Measurements from ENCODE around the gene FYN.

Gene FYN

DNA sequence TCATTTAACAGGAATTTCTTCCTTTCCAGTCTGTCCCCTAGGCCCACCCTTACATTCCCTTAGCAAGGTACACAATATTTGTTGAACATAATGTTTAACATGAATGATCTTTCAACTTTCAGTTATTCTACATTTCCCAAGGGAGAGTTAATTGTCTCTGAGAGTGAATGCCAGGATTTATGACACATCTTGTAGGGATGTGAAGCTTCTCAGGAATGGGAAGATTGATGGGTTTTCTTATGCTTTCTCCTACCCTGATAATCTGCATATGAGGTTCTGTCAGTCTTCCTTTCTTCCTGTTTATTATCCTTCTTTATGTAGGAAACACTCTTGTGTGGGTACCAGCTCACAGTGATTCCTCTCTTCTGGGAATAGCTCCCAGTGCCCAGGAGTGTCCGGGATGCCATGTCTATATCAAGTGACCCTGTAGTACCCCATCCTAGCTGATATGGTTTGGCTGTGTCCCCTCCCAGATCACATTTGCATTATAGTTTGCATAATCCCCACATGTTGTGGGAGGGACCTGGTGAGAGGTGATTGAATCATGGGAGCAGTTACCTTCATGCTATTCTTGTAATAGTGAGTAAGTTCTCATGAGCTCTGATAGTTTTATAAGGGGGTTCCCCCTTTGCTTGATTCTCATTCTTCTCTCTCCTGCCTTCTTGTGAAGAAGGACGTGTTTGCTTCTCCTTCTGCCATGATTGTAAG lies 7.1 kb upstream of the FYN start:
- DNase-seq, result no peak

DNA sequence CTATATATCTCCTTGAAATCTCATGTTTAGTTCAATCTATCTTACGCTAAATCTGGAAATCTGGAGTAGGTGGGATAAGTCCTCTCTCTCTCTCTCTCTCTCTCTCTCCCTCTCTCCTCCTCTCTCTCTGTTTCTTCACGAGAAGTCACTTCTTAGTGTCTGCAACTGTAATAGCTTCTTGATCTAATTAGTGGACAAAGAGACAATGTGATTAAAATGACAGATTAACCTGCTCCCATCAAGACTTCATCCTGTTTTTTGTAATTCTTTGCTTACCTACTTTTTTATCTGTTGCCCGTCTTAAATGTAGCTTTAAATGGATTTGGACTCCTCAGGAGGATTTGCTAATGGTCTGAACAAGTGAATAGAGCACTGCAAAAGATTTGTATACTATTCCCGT lies 2.5 kb upstream of the FYN start:
- no peak for DNase-seq

DNA sequence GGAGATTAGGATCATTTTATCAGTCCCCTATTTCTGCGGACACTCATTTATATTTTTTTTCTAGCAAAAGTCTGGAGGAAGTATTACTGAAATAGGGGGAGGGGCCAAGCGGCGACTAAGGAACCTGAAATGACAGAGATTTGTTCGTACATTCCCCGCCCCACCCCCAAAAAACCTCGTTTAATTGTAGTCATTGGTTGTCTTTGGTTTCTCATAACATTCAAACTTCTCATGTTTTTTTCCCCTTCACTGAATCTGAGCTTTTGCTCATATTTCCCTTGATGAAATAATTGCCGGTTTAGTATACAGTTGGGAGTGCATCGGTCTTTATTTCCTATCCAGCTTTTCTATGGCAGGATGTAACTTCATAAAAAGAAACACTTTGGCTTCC lies 768 bp upstream of the FYN start:
- DNase-seq, result peak; percentile 32

DNA sequence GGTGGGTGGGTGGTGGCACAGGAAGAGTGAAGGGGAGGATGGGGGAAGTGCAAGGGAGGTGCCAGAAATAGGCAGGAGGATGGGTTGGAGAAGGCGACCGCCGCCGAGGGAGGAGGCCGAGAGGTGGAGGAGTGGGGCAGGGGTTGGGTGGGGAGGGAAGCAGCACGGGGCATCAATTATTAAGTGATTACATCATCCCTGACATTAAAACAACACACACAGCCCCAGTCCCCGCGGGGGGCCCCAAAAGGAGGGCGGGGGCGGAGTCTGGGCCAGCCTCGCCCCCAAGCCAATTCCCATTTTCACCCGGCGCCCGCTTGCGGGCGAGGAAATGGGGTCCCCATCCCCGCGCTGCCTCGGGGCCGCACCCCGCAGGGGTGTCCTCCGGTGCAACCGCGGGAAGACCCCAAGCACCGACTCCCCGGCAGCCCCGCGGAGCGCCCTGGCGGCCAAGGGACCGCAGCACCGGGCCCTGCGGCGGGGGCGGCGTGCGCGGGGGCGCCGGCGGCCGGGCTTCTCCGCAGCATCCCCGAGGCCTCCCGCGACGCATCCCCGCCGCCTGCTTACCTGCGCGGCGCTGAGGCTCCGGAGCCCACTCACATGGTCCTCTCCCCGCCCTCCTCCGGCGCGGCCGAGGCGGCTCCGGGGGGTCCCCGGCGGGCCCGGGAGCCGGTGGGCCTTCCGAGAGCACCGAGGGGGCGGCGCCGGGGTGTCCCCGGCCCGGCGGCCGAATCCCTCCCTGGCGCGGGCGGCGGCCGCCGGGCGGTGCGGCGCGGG lies 663 bp downstream of the FYN start:
- DNase-seq, result peak; percentile 43

DNA sequence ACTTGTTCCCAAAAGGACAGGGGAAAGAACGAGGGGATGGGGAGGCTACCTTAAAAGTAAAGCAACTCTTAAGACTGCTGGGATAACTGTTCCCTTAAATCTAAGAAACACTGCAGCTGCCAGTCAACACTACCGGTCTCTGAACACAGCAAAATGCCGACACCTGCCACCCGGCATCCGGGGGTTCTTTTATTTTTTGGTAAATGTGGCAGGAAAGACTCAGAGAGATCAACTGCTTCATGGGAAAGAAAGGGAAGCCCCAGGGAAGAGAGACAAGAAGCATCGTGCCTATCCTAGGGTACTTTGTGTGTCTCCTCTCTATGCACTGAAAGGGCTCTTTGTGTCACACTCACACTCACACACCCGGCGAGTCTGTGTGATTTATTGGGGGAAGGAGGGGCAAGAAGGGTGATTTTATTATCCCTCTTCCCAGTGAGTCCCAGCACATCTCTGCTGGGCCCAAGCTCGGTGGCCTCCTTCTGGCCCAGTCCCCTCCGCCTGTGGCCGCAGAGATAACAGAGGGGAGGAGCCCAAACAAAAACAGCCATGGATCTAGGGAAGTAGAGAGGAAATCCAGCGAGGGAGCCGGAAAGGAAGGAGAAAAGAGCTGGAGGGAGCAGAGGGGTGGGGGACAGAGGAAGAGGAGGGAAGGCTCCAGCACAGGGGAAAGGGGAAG lies 1.4 kb downstream of the FYN start:
- no peak for DNase-seq

DNA sequence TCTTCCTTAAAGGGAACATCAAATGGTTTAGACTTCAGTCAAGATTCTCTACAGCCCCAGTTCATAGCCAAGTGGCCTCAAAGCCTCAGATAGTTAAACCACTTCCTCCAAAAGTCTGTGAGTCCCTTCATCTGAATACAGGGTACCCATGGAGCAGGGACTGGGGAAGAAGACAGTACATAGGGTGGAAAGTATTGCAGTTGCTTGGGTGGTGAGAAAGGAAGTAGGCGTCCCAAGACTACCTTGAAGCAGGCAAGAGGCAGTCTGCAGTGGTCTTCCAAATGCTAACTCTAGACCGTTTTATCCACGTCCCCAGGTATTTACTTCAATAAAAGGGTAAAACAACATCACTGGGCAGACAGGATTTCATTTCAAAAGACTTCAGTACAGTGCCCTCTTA lies 2.0 kb downstream of the FYN start:
- DNase-seq, result no peak

DNA sequence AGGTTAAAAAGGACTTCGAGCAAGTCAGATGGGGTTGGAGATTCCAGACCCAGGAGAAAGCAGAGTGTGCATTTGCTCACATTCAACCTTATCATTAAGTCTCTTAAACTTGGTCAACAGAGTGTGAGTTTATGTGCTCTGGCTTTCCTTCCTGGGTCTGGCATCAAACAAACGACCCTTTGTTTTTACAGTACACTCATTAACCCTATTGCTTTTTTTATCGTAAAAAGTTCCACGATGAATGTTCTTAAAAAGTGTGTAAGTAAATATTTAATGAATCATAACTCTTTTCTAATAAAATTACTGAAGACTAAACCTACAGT lies 2.5 kb downstream of the FYN start:
- no peak for DNase-seq

DNA sequence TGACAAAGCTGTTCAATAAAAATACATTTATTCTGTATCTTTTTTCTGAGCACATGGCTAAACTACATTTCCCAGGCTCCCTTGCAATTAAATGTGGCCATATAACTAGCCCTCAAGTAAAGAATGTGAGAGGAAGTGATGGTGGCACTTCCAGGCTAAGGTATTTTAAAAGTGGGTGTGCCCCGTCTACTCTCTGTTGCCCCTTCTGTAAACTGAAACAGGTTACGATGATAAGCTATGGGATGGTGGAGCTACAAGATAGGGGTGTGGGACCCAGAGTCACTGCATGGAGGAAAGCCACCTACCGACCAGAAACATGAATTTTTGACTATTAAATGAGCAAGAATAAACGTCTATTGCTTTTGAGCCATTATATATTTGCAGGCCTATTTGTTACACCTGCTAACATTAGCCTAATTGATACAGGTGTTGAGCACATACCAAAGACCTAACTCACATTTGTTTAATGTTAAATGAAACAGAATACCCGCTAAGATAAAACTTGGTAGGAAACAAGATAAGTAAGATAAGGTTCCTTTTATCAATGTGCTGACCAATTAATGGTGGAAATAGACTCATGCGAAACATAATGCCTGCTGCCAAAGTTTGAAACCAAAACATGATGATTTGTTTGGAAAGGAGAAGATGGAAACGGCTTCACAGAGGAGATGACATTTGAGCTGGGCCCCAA lies 3.1 kb downstream of the FYN start:
- no peak for DNase-seq

DNA sequence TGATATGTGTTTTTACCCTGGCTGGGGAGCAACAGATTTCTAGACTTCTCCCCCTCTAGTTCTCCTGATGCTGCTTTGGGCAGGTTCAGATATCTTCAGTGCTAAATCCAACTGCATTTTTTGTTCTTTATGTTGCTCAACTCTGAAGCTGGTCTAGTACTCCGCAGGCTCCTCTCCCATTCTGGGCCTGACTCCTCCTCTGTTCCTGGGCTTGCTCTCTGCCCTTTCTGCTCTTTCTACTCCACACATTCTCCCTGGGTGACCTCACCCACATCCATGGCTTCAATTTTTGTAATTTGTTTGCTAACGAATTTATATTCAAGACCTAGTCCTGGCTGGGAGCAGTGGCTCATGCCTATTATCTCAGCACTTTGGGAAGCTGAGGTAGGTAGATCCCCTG lies 6.4 kb downstream of the FYN start:
- DNase-seq, result no peak

DNA sequence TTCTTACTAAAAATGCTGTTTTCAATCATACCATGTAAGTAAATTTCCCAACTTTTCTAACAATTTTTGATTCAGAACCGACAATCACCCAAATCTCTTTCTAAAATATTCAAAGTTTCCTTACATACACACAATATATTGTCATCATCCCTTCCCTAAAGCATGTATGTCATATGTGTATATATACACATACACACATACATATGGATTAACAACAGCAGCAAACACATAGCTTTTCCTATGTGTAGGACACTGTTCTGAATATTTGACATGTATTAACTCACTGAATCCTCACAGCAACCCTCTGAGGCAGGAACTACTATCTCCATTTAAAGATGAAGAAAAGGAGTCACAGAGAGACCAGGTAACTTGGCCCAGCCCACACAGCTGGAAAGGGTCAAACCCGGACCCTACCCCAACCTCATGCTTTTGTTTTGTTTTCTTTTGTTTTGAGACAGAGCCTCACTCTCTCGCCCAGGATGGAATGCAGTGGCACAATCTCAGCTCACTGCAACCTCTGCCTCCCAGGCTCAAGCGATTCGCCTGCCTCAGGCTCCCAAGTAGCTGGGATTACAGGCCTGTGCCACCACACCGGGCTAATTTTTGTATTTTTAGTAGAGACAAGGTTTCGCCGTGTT lies 7.2 kb downstream of the FYN start:
- no peak for DNase-seq

DNA sequence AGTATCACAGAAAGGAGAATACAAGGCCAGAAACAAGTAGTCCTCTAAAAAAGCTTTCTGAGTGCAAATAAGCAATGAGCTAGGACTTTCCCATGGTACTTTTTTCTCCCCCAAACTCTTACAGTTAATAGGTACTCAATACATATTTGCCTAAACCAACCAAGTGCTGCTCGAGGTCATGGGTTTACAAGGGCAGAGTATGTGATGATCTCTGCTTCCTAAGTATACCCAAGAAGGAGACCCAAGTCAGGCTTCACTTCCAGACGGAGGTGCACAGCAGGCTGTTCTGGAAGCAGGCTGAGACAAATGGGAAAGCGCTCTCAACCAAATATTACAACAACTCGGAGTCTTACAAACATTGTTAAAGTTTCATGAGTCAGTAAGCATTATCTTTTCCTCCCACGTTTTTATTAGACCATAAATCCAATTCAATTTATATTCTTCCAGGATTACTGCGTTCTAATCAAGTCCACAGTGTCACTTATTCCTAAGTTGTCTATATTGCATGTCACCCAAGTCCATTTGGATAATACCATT lies 8.1 kb downstream of the FYN start:
- DNase-seq, result no peak

DNA sequence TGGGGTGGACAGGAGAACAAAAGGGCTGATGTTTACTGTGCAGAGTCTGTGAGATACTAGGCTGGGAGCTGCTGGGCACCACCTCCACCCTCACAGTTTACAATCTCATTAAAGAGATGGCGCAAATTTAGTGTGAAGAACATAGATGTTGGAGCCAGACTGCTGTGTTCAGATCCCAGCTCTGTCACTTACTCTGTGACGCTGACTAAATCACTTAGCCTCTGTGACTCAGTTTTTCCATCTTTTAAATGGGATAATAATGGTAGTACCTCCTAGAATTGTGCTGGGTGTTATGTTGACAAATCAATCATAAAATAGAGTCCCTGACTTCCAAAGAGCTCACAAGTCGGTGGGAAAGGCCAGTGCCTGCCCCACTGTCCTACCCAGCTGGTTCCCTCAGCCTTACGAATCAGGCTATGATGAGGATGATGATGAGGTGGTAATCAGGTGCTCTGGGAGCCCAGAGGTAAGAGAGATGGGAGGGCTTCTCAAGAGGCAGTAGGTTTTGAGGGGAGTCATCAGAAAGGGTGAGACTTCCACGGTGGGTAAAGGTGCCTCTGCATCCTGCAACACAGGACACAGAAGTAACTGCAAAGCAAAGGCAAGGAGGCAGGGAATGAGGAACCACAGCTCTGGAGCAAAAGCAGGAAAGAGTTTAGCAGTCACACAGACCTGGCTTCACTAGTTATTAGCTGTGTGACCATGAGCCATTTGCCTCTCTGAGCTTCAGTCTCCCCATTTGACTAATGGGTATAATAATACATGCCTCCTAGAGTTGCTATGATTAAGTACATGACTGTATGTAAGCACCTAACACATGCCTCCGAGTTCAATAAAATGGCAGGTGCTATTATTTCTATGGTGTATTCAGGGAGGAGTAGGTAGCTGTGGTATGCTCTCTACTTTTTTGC lies 8.9 kb downstream of the FYN start:
- no peak for DNase-seq

DNA sequence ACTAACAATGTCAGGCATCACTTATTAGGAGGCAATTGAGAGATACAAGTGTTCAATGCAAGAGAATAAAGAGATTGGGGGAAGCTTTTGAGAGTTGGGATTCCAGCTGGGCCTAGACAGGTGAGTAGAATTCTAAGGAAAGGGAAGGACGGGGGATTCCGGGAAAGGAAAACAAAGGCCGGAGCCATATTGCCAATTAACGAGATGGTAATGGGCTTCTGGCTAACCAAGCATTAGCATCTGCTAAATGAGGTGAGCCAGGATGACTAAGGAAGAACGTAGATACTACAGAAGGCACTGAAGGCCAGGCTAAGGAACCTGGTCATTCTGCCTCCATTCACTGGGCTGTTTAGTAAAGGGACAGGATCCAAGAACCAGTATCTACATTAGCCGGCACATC lies 10.5 kb downstream of the FYN start:
- DNase-seq, result no peak

DNA sequence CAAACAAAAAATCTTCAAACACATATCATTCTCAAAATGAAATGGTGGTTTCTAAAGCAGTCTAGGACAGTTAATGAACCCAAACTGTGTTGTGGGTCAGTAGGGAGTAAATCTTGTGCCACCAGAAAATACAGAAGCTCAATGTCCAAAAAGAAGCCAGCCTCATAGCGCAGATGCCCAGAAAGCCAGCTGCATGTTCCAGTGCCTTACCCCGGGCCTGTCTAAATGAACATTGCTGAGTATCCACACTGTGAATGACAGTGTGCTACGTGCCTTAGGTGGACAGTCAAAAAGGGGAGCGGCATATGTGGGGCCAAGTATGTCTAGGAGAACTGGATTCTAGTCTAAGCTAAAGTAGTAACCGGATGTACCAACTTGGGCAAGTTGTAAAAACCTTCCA lies 10.9 kb downstream of the FYN start:
- no peak for DNase-seq

DNA sequence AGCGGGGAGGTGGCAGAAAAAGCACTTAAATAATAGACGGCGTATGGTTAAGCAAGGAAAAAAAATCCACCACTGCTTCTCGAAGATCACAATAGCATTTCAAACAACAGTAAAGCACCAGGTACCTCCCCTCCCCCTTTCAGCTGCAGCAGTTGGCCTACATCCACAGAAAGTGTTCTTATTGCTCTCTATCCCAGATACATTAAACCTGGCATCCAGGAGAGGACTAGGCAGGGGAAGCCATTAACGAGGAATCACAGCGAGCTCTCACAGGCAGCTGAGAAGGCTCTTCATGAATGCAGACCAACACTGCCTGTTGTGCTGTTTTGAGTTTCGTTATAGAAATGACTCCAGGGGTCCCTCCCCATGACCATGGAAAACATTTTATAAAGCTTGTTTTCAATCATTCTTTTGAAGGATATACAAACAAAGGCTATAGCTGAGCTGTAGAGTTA lies 11.8 kb downstream of the FYN start:
- DNase-seq, result no peak

DNA sequence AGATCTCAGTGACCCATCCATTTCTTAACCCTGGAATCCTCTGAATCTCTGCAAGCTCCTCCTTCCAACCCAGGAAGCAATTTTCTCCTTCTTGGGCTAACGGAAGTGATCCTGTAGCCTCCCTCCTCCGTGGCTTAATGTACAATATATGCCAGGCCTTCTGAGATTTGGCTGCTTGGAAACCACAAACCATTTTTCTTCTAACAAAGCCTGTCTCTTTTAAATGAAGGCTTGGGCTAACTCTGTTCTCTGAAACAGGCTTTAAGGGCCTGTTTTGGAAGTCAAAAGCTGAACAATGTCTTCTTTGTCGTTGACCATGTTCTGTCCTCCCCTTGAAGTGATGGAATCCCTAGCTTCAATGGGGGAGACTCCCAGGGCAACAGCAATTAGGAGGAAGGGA lies 14.9 kb downstream of the FYN start:
- DNase-seq, result no peak

DNA sequence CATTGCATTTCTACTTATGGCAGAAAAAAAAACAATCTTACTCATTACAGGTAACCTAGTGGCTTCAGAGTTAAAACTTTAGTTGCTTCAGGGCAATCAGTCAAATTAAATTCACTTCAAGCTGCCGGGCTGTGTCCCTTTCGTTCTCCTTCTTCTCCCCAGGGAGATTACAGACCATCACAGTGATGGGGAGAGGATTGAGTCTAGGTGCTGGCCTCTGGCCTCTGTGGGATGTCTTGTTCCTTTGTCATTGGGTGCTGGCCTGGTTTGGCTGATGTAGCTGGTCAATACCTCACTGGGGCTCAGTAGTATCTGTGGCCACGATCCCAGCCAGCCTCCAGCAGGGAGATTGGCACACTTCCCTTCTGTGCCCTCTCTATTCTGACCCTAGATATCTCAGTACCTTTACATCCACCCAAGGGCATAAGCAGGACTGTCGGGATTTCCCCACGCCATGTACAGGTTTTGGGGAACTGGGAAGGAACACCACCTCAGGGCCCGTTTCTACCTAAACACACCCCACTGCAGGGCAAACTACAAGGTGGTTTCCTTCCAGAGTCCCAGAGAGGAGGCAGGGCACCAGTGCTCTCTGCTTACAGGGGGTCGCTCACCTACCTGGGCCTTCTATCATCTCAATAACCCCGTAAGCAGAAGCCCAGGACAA lies 15.4 kb downstream of the FYN start:
- DNase-seq, result no peak

DNA sequence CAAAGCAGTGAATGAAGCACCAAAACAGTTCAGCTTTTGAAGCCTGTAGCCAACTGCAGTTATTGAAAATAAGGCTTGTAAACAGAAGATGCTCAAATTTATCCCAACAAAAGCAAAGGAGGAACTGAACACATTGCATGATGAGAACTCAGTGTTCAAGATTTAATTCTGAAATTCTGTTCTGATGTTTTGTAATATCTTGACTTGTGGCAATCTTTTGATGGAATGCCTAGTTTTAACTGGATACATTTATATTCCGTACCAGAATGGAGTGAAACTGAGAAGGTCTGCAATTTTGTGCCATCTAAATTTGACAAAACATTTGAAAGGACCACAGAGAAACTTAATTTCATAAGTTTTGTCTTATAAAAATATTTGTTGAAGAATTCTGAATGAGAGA lies 17.5 kb downstream of the FYN start:
- DNase-seq, result no peak

DNA sequence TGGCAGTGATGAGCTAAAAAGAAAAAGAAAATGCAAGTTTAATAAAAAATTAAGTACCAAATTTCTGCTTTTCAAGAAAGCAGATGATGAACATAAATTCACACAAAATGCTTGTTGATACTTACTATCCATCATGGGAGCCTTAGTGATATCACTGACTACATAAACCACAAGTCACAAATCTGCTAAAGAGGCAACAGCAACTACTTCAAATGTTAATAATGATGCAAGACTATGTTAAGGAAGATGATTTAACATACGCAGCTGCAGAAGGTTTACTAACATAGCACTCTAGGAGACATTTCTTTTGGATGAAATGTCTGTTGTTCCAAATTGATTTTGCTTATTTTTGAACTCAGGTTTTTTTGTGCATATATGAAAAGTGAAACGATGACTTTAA lies 18.6 kb downstream of the FYN start:
- no peak for DNase-seq

DNA sequence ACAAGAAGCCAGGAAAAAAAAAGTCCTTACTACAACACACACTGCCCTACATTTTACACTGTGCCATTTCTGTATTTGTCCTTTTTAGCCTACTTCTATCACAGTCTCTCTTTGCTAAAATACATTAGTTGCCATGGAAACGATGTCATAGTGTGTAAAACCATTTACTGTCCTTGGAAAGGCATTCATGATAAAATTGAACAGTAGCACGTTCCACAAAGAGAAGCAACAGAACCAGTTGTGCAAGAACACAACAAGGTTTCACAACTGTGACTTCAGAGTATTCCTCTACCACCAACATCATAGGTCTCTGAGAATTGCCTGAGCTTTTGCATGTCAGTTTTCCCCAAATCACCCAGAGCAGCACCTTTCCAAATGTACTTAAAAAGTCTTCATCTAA lies 20.5 kb downstream of the FYN start:
- DNase-seq, result no peak

DNA sequence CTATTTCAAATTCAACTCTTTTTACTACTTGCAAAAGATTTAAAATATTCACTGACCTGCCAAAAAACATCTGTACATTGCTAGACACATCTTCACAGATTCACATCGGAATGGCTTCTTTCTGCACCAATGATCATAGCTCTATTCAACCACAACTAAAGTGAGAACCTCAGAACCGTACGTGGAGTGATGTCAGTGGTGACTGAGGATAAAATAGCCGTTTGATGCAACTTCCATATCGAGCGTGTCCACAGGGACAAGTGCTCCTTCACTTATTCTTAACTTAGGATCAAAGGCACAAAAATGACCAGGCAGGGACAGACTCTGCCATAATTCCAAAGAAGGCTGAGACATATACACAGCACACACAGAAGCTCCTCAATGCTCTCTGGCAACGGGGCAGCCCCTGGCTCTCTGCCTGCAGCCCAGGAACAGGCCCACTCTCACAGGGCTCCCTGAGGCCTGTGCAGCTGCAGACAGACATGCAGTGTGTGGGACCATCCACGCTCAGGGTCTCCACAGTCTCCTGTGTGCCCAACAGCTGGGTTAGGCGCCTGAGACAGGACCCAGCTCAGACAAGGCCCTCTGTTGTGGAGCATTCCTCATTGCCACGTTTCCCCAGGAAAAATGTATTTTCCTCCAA lies 22.8 kb downstream of the FYN start:
- DNase-seq, result no peak
